CD8-positive, alpha-beta memory T cell (primary cell): ENCODE results near the gene FAM114A2. TPM values are rescaled to one million over a fixed set of nuclear protein-coding genes. Genes with fewer than 3 reads are reported as not detected.
"Not testable (repeated sequence)": the region's sequence is repeated elsewhere in the genome, so short reads cannot be mapped to it uniquely, and the experiment has no call there.

Experiments
- CTCF ChIA-PET: fragments of 350-600 bp; sonication (Branson Sonifier 250); formaldehyde crosslinking; loops from one replicate; lab custom pipeline; 2021; ENCODE audit warnings: antibody characterized with exemption; lab: Charles Lee
- POLR2A ChIA-PET: fragments of 350-600 bp; sonication (Branson Sonifier 250); formaldehyde crosslinking; loops from one replicate; lab custom pipeline; 2021; ENCODE audit warnings: antibody characterized with exemption; lab: Charles Lee
- DNase-seq, 5 donors: peaks; one replicate each; pipeline versions ENCODE4 v3.0.0 to v3.0.0-alpha.2; 2020 to 2022; ENCODE audit warnings: mixed read lengths in 1 of 5
- H3K27ac ChIP-seq: one replicate; pipeline ENCODE4 v1.7.0; 2013; ENCODE audit warnings: low read depth, mild to moderate bottlenecking, low read length, moderate library complexity
- H3K27me3 ChIP-seq: 2 replicates; pipeline ENCODE4 v1.7.0; 2013; ENCODE audit warnings: low read length, mild to moderate bottlenecking; ENCODE audit not compliant: insufficient read depth, poor library complexity, severe bottlenecking
- H3K36me3 ChIP-seq: 2 replicates; pipeline ENCODE4 v1.7.0; 2013; ENCODE audit warnings: mild to moderate bottlenecking, low read length, moderate library complexity; ENCODE audit not compliant: insufficient read depth
- H3K4me1 ChIP-seq: 2 replicates; pipeline ENCODE4 v1.7.0; 2013; ENCODE audit warnings: mild to moderate bottlenecking, low read length, moderate library complexity; ENCODE audit not compliant: insufficient read depth
- H3K4me3 ChIP-seq: 2 replicates; pipeline ENCODE4 v1.7.0; 2013; ENCODE audit warnings: mild to moderate bottlenecking, low read length
- H3K9me3 ChIP-seq: 2 replicates; pipeline ENCODE4 v1.7.0; 2013; ENCODE audit warnings: mild to moderate bottlenecking, low read length
- H3K27ac Mint-ChIP-seq, 8 donors: one replicate each; pipeline ENCODE4 v1.8.0; 2020 to 2021; ENCODE audit warnings: mixed read lengths in 8 of 8, mild to moderate bottlenecking in 6 of 8, inconsistent platforms in 3 of 8, moderate library complexity in 3 of 8
- H3K27me3 Mint-ChIP-seq, 2 donors: one replicate each; pipeline ENCODE4 v1.8.0; 2020 to 2021; ENCODE audit warnings: mixed read lengths in 2 of 2, mild to moderate bottlenecking in 1 of 2, moderate library complexity in 1 of 2
- H3K36me3 Mint-ChIP-seq, 3 donors: one replicate each; pipeline ENCODE4 v1.8.0; 2020 to 2021; ENCODE audit warnings: mixed read lengths in 3 of 3, inconsistent platforms in 1 of 3, mild to moderate bottlenecking in 1 of 3
- H3K4me1 Mint-ChIP-seq, 3 donors: one replicate each; pipeline ENCODE4 v1.8.0; 2020 to 2021; ENCODE audit warnings: mixed read lengths in 3 of 3, inconsistent platforms in 1 of 3, mild to moderate bottlenecking in 1 of 3
- H3K4me3 Mint-ChIP-seq, 7 donors: one replicate each; pipeline ENCODE4 v1.8.0; 2020 to 2021; ENCODE audit warnings: mixed read lengths in 7 of 7, mild to moderate bottlenecking in 6 of 7, moderate library complexity in 4 of 7, inconsistent platforms in 2 of 7
- H3K9me3 Mint-ChIP-seq, 5 donors: one replicate each; pipeline ENCODE4 v1.8.0; 2020 to 2022; ENCODE audit warnings: mixed read lengths in 5 of 5, mild to moderate bottlenecking in 3 of 5, moderate library complexity in 2 of 5, inconsistent platforms in 1 of 5
- polyA plus RNA-seq: library from polyadenylated mRNA; unstranded; fragments of 300-500 nt; fragmentation: Illumina TruSeq; gene quantifications from one replicate; pipeline ENCODE4 v1.2.3, GENCODE V29; 2021
- total RNA-seq, 2 experiments: library from RNA; stranded (reverse); gene quantifications; one replicate each; pipeline ENCODE4 v1.2.3, GENCODE V29; 2021

FAM114A2 gene
- total and polyA plus RNA-seq, 3 experiments from 2014 or later: 17.9 to 26.6 (median 23.4) TPM

GRCh38 chr5:154031937-154032489 lies 6.7 kb downstream of the FAM114A2 start:
- Histone ChIP-seq H3K9me3 (no peaks in the 10 kb centered on the region), H3K4me3 (no peak overlapping the region), H3K27me3 (no peaks in the 10 kb centered on the region), H3K36me3 (peaks cover 7% of the 10 kb centered on the region), H3K27ac (no peak overlapping the region), H3K4me1 (peaks cover 3% of the 10 kb centered on the region)
- Mint-ChIP-seq H3K27ac (no peak overlapping the region), H3K36me3 (peaks cover 3 to 62% (median 32%) of the 10 kb centered on the region in 3 donors), H3K27me3 (no peaks in the 10 kb centered on the region), H3K9me3 (no peaks in the 10 kb centered on the region), H3K4me3 (no peak overlapping the region), H3K4me1 (peaks cover 12 to 16% (median 16%) of the 10 kb centered on the region in 3 donors)
- ChIA-PET CTCF (no interaction called here), POLR2A (no interaction called here)
- DNase-seq: no peak

- H3K9me3 Mint-ChIP-seq: no peaks in the 10 kb centered on the region
- POLR2A ChIA-PET: interaction anchor here (0.6 kb wide), 1 partner anchor 164 kb away, joined by 3 read pairs; the partner anchor contains the start of gene GALNT10
- H3K4me1 Mint-ChIP-seq: peaks cover 3 to 12% (median 9%) of the 10 kb centered on the region in 3 donors
These were observed 12.8 kb downstream of the FAM114A2 start for GRCh38 chr5:154025951-154026350.

GRCh38 chr5:154018919-154019318 lies 19.8 kb downstream of the FAM114A2 start:
- H3K27me3 ChIP-seq, H3K27me3 Mint-ChIP-seq, H3K4me3 ChIP-seq, POLR2A ChIA-PET, H3K27ac ChIP-seq, DNase-seq, H3K27ac Mint-ChIP-seq, H3K9me3 ChIP-seq, H3K4me1 ChIP-seq, H3K9me3 Mint-ChIP-seq, CTCF ChIA-PET, H3K4me3 Mint-ChIP-seq, H3K36me3 ChIP-seq: not testable (repeated sequence)
- H3K4me1 Mint-ChIP-seq: peaks cover 27 to 33% (median 27%) of the 10 kb centered on the region in 3 donors
- H3K36me3 Mint-ChIP-seq: peaks cover 61 to 94% (median 70%) of the 10 kb centered on the region in 3 donors

More at GRCh38 chr5:154025951-154026350, 12.8 kb downstream of the FAM114A2 start:
- Histone ChIP-seq H3K27me3 (no peaks in the 10 kb centered on the region), H3K36me3 (peaks cover 10% of the 10 kb centered on the region), H3K27ac (no peak overlapping the region), H3K9me3 (no peaks in the 10 kb centered on the region), H3K4me1 (no peaks in the 10 kb centered on the region), H3K4me3 (no peak overlapping the region)
- Mint-ChIP-seq H3K27ac (no peak overlapping the region), H3K36me3 (peaks cover 21 to 79% (median 36%) of the 10 kb centered on the region in 3 donors), H3K4me3 (no peak overlapping the region), H3K27me3 (no peaks in the 10 kb centered on the region)
- no peak for DNase-seq
- CTCF ChIA-PET: no interaction called here

- H3K36me3 Mint-ChIP-seq: peaks cover 43 to 85% (median 54%) of the 10 kb centered on the region in 3 donors
- CTCF ChIA-PET: no interaction called here
- peaks cover 14 to 23% (median 21%) of the 10 kb centered on the region in 3 donors for H3K4me1 Mint-ChIP-seq
- no peak overlapping the region for H3K4me3 Mint-ChIP-seq
- no peaks in the 10 kb centered on the region for H3K27me3 ChIP-seq
- no peak overlapping the region for H3K4me3 ChIP-seq
- no peaks in the 10 kb centered on the region for H3K9me3 ChIP-seq
- no peaks in the 10 kb centered on the region for H3K9me3 Mint-ChIP-seq
- DNase-seq: no peak
- no peak overlapping the region for H3K27ac Mint-ChIP-seq
- POLR2A ChIA-PET: no interaction called here
- H3K27me3 Mint-ChIP-seq: no peaks in the 10 kb centered on the region
- no peak overlapping the region for H3K27ac ChIP-seq
- H3K36me3 ChIP-seq: peaks cover 16% of the 10 kb centered on the region
- no peaks in the 10 kb centered on the region for H3K4me1 ChIP-seq
These were observed 23.5 kb downstream of the FAM114A2 start for GRCh38 chr5:154015071-154015693.

GRCh38 chr5:154010660-154011059 lies 28.1 kb downstream of the FAM114A2 start:
- H3K4me1 Mint-ChIP-seq: peaks cover 0 to 5% (median 0%) of the 10 kb centered on the region in 3 donors
- H3K9me3 Mint-ChIP-seq: no peaks in the 10 kb centered on the region
- Histone ChIP-seq H3K4me1 (no peaks in the 10 kb centered on the region), H3K27ac (no peak overlapping the region), H3K4me3 (no peak overlapping the region), H3K27me3 (no peaks in the 10 kb centered on the region), H3K36me3 (peaks cover 11% of the 10 kb centered on the region), H3K9me3 (no peaks in the 10 kb centered on the region)
- H3K27ac Mint-ChIP-seq: no peak overlapping the region
- no peaks in the 10 kb centered on the region for H3K27me3 Mint-ChIP-seq
- no peak overlapping the region for H3K4me3 Mint-ChIP-seq
- DNase-seq: no peak
- ChIA-PET POLR2A (no interaction called here), CTCF (no interaction called here)
- peaks cover 14 to 68% (median 37%) of the 10 kb centered on the region in 3 donors for H3K36me3 Mint-ChIP-seq

GRCh38 chr5:154005648-154006047 lies 33.1 kb downstream of the FAM114A2 start:
- H3K4me1 Mint-ChIP-seq: peaks cover 0 to 1% (median 0%) of the 10 kb centered on the region in 3 donors
- Histone ChIP-seq H3K4me3 (no peak overlapping the region), H3K27me3 (no peaks in the 10 kb centered on the region), H3K36me3 (peaks cover 5% of the 10 kb centered on the region), H3K27ac (no peak overlapping the region), H3K4me1 (no peaks in the 10 kb centered on the region), H3K9me3 (no peaks in the 10 kb centered on the region)
- H3K27ac Mint-ChIP-seq: no peak overlapping the region
- peaks cover 8 to 58% (median 26%) of the 10 kb centered on the region in 3 donors for H3K36me3 Mint-ChIP-seq
- CTCF ChIA-PET: no interaction called here
- POLR2A ChIA-PET: no interaction called here
- no peak overlapping the region for H3K4me3 Mint-ChIP-seq
- no peaks in the 10 kb centered on the region for H3K27me3 Mint-ChIP-seq
- H3K9me3 Mint-ChIP-seq: no peaks in the 10 kb centered on the region
- DNase-seq: no peak

GRCh38 chr5:154002511-154003020 lies 36.1 kb downstream of the FAM114A2 start:
- POLR2A ChIA-PET: no interaction called here
- Mint-ChIP-seq H3K27ac (no peak overlapping the region), H3K4me3 (no peak overlapping the region), H3K9me3 (peaks cover 0 to 8% (median 2%) of the 10 kb centered on the region in 5 donors), H3K4me1 (no peaks in the 10 kb centered on the region), H3K27me3 (no peaks in the 10 kb centered on the region), H3K36me3 (peaks cover 24 to 58% (median 36%) of the 10 kb centered on the region in 3 donors)
- no peak for DNase-seq
- Histone ChIP-seq H3K4me3 (no peak overlapping the region), H3K27ac (no peak overlapping the region), H3K9me3 (no peaks in the 10 kb centered on the region), H3K4me1 (no peaks in the 10 kb centered on the region), H3K36me3 (peaks cover 8% of the 10 kb centered on the region), H3K27me3 (no peaks in the 10 kb centered on the region)
- CTCF ChIA-PET: no interaction called here

- H3K27ac Mint-ChIP-seq: no peak overlapping the region
These were observed 36.6 kb downstream of the FAM114A2 start for GRCh38 chr5:154002093-154002492.

More at GRCh38 chr5:154002093-154002492, 36.6 kb downstream of the FAM114A2 start:
- Mint-ChIP-seq H3K4me3 (no peak overlapping the region), H3K36me3 (peaks cover 28 to 62% (median 41%) of the 10 kb centered on the region in 3 donors), H3K4me1 (no peaks in the 10 kb centered on the region), H3K9me3 (peaks cover 0 to 8% (median 2%) of the 10 kb centered on the region in 5 donors), H3K27me3 (no peaks in the 10 kb centered on the region)
- no peak overlapping the region for H3K4me3 ChIP-seq
- no peak overlapping the region for H3K27ac ChIP-seq
- H3K36me3 ChIP-seq: peaks cover 8% of the 10 kb centered on the region
- DNase-seq: no peak
- H3K9me3 ChIP-seq: no peaks in the 10 kb centered on the region
- ChIA-PET POLR2A (no interaction called here), CTCF (no interaction called here)
- H3K27me3 ChIP-seq: no peaks in the 10 kb centered on the region
- no peaks in the 10 kb centered on the region for H3K4me1 ChIP-seq
